H9 (cell line): Measurements from ENCODE around the gene LRRC3C. TPM values are rescaled to one million over a fixed set of nuclear protein-coding genes. Genes with fewer than 3 reads are reported as not detected.

ENCODE experiments used
- DNase-seq: peaks from one replicate; pipeline ENCODE4 v3.0.0-alpha.2; 2017
- H2AFZ ChIP-seq: one replicate; pipeline ENCODE4 v1.6.1; 2013; ENCODE audit warnings: mild to moderate bottlenecking, low read length, control low read depth, moderate library complexity
- H2AK5ac ChIP-seq: 2 replicates; pipeline ENCODE4 v1.6.1; 2013; ENCODE audit warnings: low read length, control low read depth, mixed read lengths; ENCODE audit not compliant: insufficient read length
- H2BK120ac ChIP-seq: one replicate; pipeline ENCODE4 v1.6.1; 2013; ENCODE audit warnings: low read depth, mild to moderate bottlenecking, low read length, control low read depth, inconsistent platforms; ENCODE audit not compliant: poor library complexity, severe bottlenecking
- H2BK12ac ChIP-seq: 2 replicates; pipeline ENCODE4 v1.6.1; 2013; ENCODE audit warnings: low read length, control low read depth, mixed read lengths, low read depth; ENCODE audit not compliant: insufficient read length
- H2BK15ac ChIP-seq: 2 replicates; pipeline ENCODE4 v1.6.1; 2013; ENCODE audit warnings: low read depth, low read length, control low read depth
- H2BK20ac ChIP-seq: one replicate; pipeline ENCODE4 v1.6.1; 2013; ENCODE audit warnings: low read depth, mild to moderate bottlenecking, low read length, control low read depth, inconsistent platforms; ENCODE audit not compliant: poor library complexity, severe bottlenecking
- H2BK5ac ChIP-seq: 2 replicates; pipeline ENCODE4 v1.6.1; 2013; ENCODE audit warnings: low read length, control low read depth, mixed read lengths; ENCODE audit not compliant: insufficient read length
- H3K14ac ChIP-seq: 2 replicates; pipeline ENCODE4 v1.6.1; 2013; ENCODE audit warnings: low read length, control low read depth; ENCODE audit not compliant: insufficient read depth
- H3K18ac ChIP-seq: 2 replicates; pipeline ENCODE4 v1.6.1; 2013; ENCODE audit warnings: low read depth, mild to moderate bottlenecking, mixed read lengths, low read length, control low read depth; ENCODE audit not compliant: insufficient read length
- H3K23ac ChIP-seq: 2 replicates; pipeline ENCODE4 v1.6.1; 2013; ENCODE audit warnings: low read length, control low read depth, mixed read lengths, low read depth; ENCODE audit not compliant: insufficient read length
- H3K23me2 ChIP-seq: 2 replicates; pipeline ENCODE4 v1.6.1; 2013; ENCODE audit warnings: low read depth, mild to moderate bottlenecking, mixed read lengths, low read length, control low read depth; ENCODE audit not compliant: insufficient read length, poor library complexity, severe bottlenecking
- H3K27ac ChIP-seq: 2 replicates; pipeline ENCODE4 v1.5.1; 2013; ENCODE audit warnings: low read length, control low read depth, mixed read lengths, low read depth; ENCODE audit not compliant: insufficient read length
- H3K27me3 ChIP-seq: 2 replicates; pipeline ENCODE4 v1.6.1; 2013; ENCODE audit warnings: low read length, control low read depth, inconsistent platforms; ENCODE audit not compliant: insufficient read depth
- H3K4ac ChIP-seq: 2 replicates; pipeline ENCODE4 v1.6.1; 2013; ENCODE audit warnings: low read depth, mild to moderate bottlenecking, control low read depth, inconsistent platforms, low read length, moderate library complexity
- H3K4me1 ChIP-seq: 2 replicates; pipeline ENCODE4 v1.6.1; 2013; ENCODE audit warnings: low read length, control low read depth, inconsistent platforms; ENCODE audit not compliant: insufficient read depth
- H3K4me2 ChIP-seq: 2 replicates; pipeline ENCODE4 v1.6.1; 2013; ENCODE audit warnings: low read length, control low read depth, mixed read lengths; ENCODE audit not compliant: insufficient read length, insufficient read depth
- H3K56ac ChIP-seq: 2 replicates; pipeline ENCODE4 v1.6.1; 2013; ENCODE audit warnings: low read depth, mild to moderate bottlenecking, mixed read lengths, low read length, control low read depth; ENCODE audit not compliant: insufficient read length
- H3K79me1 ChIP-seq: 2 replicates; pipeline ENCODE4 v1.6.1; 2013; ENCODE audit warnings: low read depth, mild to moderate bottlenecking, moderate library complexity, low read length, control low read depth, inconsistent platforms; ENCODE audit not compliant: insufficient read depth, poor library complexity, severe bottlenecking
- H3K79me2 ChIP-seq: 2 replicates; pipeline ENCODE4 v1.6.1; 2013; ENCODE audit warnings: low read length, control low read depth, inconsistent platforms; ENCODE audit not compliant: insufficient read depth
- H3K9ac ChIP-seq: 2 replicates; pipeline ENCODE4 v1.6.1; 2013; ENCODE audit warnings: low read length, control low read depth, mixed read lengths; ENCODE audit not compliant: insufficient read length; ENCODE audit errors: extremely low read depth
- H3K9me3 ChIP-seq: one replicate; pipeline ENCODE4 v1.6.1; 2013; ENCODE audit warnings: low read depth, low read length, inconsistent platforms; ENCODE audit not compliant: control insufficient read depth
- H3T11ph ChIP-seq: one replicate; pipeline ENCODE4 v1.6.1; 2013; ENCODE audit warnings: mild to moderate bottlenecking, low read length, control low read depth, inconsistent platforms
- H4K20me1 ChIP-seq: one replicate; pipeline ENCODE4 v1.6.1; 2013; ENCODE audit not compliant: control insufficient read depth, insufficient read length, insufficient read depth
- H4K5ac ChIP-seq: 2 replicates; pipeline ENCODE4 v1.6.1; 2013; ENCODE audit warnings: low read depth, mild to moderate bottlenecking, mixed read lengths, low read length, control low read depth; ENCODE audit not compliant: insufficient read length
- H4K8ac ChIP-seq: replicated peaks from 2 replicates; pipeline ENCODE4 v1.6.1; 2013; ENCODE audit warnings: low read length, control low read depth, mixed read lengths, low read depth; ENCODE audit not compliant: insufficient read length
- H4K91ac ChIP-seq: 2 replicates; pipeline ENCODE4 v1.6.1; 2013; ENCODE audit warnings: low read depth, mild to moderate bottlenecking, moderate library complexity, mixed read lengths, low read length, control low read depth; ENCODE audit not compliant: insufficient read length
- H3K27ac Mint-ChIP-seq, 3 experiments: 2 replicates in 2 of 3; 3 replicates in 1 of 3; pipeline ENCODE4 v1.8.0; 2020 to 2021; ENCODE audit warnings: mixed read lengths in 3 of 3, mild to moderate bottlenecking in 1 of 3, moderate library complexity in 1 of 3
- H3K27me3 Mint-ChIP-seq: 2 replicates; pipeline ENCODE4 v1.8.0; 2021; ENCODE audit warnings: low read depth, mild to moderate bottlenecking, moderate library complexity, mixed read lengths
- H3K36me3 Mint-ChIP-seq, 3 experiments: 2 replicates in 2 of 3; 3 replicates in 1 of 3; pipeline ENCODE4 v1.8.0; 2020 to 2021; ENCODE audit warnings: low read depth in 3 of 3, mixed read lengths in 3 of 3; ENCODE audit not compliant: insufficient read depth in 1 of 3
- H3K4me1 Mint-ChIP-seq, 2 experiments: 2 replicates each; pipeline ENCODE4 v1.8.0; 2020; ENCODE audit warnings: mixed read lengths in 2 of 2
- H3K4me3 Mint-ChIP-seq, 2 experiments: 2 replicates in 1 of 2; 3 replicates in 1 of 2; pipeline ENCODE4 v1.8.0; 2020 to 2021; ENCODE audit warnings: mild to moderate bottlenecking in 2 of 2, mixed read lengths in 2 of 2, moderate library complexity in 1 of 2
- H3K9me3 Mint-ChIP-seq, 2 experiments: 2 replicates in 1 of 2; 3 replicates in 1 of 2; pipeline ENCODE4 v1.8.0; 2020; ENCODE audit warnings: mild to moderate bottlenecking in 2 of 2, mixed read lengths in 2 of 2, moderate library complexity in 1 of 2
- CTCF ChIP-seq: fragments of 200-600 bp; sonication (generic); conservative IDR thresholded peaks from 3 replicates; pipeline ENCODE4 v1.8.0; 2021; ENCODE audit warnings: antibody characterized with exemption, mild to moderate bottlenecking
- WGBS: extraction: QIAGEN DNeasy Blood & Tissue Kit; methylation state at CpG from one replicate; pipeline ENCODE4 v1.1.7; 2013; ENCODE audit warnings: missing lambda C conversion rate, low lambda C conversion rate, mixed read lengths; ENCODE audit not compliant: insufficient read length; ENCODE audit errors: extremely low coverage; 5-methylcytosine and 5-hydroxymethylcytosine counted together
- total RNA-seq: library from RNA; stranded (reverse); gene quantifications from 2 replicates; pipeline ENCODE4 v1.2.1, GENCODE V29; 2021

The LRRC3C gene
- total RNA-seq, 1 experiment from 2014 or later: not detected

GRCh38 chr17:39975801-39976200 is 48.3 kb downstream of the LRRC3C start:
- no peaks in the 10 kb centered on the region for H3K9me3 ChIP-seq
- H2AK5ac ChIP-seq: no peak overlapping the region
- H2BK120ac ChIP-seq: no peak overlapping the region
- Mint-ChIP-seq H3K4me1 (peaks cover 14 to 18% of the 10 kb centered on the region in 2 experiments), H3K27ac (no peak overlapping the region), H3K9me3 (no peaks in the 10 kb centered on the region), H3K27me3 (peaks cover 25% of the 10 kb centered on the region), H3K36me3 (no peaks in the 10 kb centered on the region), H3K4me3 (no peak overlapping the region)
- H4K5ac ChIP-seq: no peak overlapping the region
- no peak overlapping the region for H3K4me2 ChIP-seq
- H3K14ac ChIP-seq: no peak overlapping the region
- no CpG with 5 or more reads among the region's 4 CpGs for WGBS
- H2BK20ac ChIP-seq: no peak overlapping the region
- peaks cover 5% of the 10 kb centered on the region for H3K23me2 ChIP-seq
- no peak for TF ChIP-seq CTCF
- DNase-seq: no peak
- peaks cover 8% of the 10 kb centered on the region for H3K4me1 ChIP-seq
- no peak overlapping the region for H3T11ph ChIP-seq
- H3K79me2 ChIP-seq: no peaks in the 10 kb centered on the region
- no peak overlapping the region for H3K27ac ChIP-seq
- H2BK12ac ChIP-seq: no peak overlapping the region
- H2BK5ac ChIP-seq: no peak overlapping the region
- no peak overlapping the region for H3K18ac ChIP-seq
- H3K9ac ChIP-seq: no peak overlapping the region
- no peaks in the 10 kb centered on the region for H3K27me3 ChIP-seq
- no peaks in the 10 kb centered on the region for H4K20me1 ChIP-seq
- no peak overlapping the region for H2AFZ ChIP-seq
- H4K8ac ChIP-seq: no peak overlapping the region
- no peak overlapping the region for H4K91ac ChIP-seq
- no peak overlapping the region for H3K56ac ChIP-seq
- no peak overlapping the region for H2BK15ac ChIP-seq
- H3K4ac ChIP-seq: no peak overlapping the region
- H3K79me1 ChIP-seq: no peaks in the 10 kb centered on the region
- H3K23ac ChIP-seq: no peak overlapping the region
